Left ventricle myocardium superior (tissue), 1 donor: ENCODE results near the gene PNPT1. TPM values are rescaled to one million over a fixed set of nuclear protein-coding genes. Genes with fewer than 3 reads are reported as not detected.
"Not testable (repeated sequence)": the region's sequence is repeated elsewhere in the genome, so short reads cannot be mapped to it uniquely, and the experiment has no call there.

Source experiments
- ATAC-seq: fragments of 200-7000 bp; cut with Tn5 transposase; one replicate; pipeline ENCODE4 v1.9.1; 2020; ENCODE audit warnings: mild to moderate bottlenecking, moderate library complexity
- DNase-seq: peaks from one replicate; pipeline ENCODE4 v3.0.0-alpha.2; 2020
- intact Hi-C: fragments of 100-400 bp; cut with micrococcal nuclease; formaldehyde crosslinking; loops from one replicate; pipeline ENCODE4 v1.11.0; 2022
- total RNA-seq: library from RNA; stranded (reverse); fragmentation: NEBNext Ultra II Directional; extraction: Animal tissue kit (Norgen Biotek cat#: 25700); gene quantifications from one replicate; pipeline ENCODE4 v1.2.1, GENCODE V29; 2021
- donor health status: DM: no; HTN: yes; CAD: no; lungs with severe emphysema.

The PNPT1 gene
- total RNA-seq, 1 donor from 2014 or later: 22.2 TPM

DNA sequence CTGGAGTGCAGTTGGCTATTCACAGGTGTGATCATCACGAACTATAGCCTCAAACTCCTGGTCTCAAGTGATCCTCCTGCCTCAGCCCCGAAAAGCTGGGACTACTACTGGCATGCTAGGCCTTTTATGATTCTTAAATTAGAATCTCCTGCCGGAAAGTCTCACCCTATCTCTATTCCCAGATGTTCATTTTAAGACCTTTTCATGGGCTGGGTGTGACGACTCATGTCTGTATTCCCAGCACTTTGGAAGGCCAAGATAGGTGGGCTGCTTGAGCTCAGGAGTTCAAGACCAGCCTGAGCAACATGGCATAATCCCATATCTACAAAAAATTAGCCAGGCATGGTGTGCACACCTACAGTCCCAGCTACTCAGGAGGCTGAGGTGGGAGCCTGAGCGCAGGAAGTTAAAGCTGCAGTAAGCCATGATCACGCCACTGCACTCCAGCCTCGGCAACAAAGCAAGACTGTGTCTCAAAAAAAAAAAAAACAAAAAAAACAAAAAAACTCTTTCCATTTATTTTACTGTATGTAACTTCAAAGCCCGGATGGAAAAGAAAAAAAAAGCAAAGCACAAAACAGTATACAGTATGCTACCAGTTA lies 84.3 kb downstream of the PNPT1 start:
- ATAC-seq (peak; percentile 34), DNase-seq (no peak)
- intact Hi-C loops: no loop called here

DNA sequence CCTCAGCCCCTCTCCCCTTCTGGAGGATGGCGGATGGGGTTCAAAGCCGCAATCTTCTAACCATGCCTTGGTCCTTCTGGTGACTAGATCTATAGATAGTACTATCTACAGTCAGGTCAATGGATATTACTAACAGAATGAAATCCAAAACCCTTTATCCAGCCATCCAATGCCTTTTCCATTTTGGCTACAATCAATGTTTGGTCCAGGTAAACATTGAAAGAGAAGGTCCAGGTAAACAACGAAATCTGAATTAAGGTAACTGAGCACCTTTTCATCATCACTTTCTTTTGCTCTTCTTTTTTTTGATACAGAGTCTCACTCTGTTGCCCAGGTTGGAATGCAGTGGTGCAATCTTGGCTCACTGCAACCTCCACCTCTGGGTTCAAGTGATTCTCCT lies 85.9 kb downstream of the PNPT1 start:
- DNase-seq: no peak
- intact Hi-C loops: no loop called here
- ATAC-seq: no peak

DNA sequence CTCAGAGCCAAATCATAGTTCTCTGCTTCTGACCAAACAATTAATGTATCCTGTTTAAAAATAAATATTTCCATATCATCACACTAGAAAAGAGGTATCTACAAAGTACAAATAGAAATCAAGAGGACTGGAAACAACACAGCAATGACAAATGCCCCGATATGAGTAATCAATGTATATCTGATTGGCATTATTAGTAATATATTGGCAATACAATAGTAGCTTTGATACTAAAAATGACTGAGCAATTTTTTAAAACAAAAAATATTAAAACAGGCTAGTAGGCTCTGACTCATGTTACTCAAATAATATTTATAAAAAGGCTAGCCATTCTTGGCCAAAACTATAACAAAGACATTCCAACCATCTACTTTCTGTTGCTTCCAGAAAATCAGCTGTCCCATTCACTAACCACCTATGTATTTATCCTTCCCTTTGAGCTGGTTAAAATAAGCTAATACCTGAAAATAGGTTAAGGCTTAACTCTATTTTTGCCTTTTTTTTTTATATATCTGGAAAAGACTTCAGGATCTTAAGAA lies 89.5 kb downstream of the PNPT1 start:
- intact Hi-C loops: no loop called here
- ATAC-seq: no peak
- no peak for DNase-seq

DNA sequence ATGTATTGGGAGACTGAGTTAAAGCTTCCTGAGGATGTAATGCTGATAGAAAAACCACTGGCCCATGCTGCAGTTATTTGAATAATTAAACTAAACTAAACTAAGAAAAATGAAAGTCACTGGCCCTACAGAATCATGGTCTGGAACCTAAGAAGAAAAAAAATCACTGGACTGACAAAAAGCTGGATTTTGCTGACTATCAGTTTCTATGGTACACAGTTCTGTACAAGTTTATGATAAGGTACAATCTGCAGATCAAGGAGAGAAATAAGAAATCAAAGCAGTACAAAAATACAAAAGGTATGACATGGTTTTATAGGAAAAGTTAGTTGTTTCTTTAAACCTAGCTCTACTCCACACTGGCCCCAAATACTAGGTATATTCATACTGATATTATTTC lies 91.8 kb downstream of the PNPT1 start:
- DNase-seq (no peak), ATAC-seq (no peak)
- intact Hi-C loops: no loop called here

DNA sequence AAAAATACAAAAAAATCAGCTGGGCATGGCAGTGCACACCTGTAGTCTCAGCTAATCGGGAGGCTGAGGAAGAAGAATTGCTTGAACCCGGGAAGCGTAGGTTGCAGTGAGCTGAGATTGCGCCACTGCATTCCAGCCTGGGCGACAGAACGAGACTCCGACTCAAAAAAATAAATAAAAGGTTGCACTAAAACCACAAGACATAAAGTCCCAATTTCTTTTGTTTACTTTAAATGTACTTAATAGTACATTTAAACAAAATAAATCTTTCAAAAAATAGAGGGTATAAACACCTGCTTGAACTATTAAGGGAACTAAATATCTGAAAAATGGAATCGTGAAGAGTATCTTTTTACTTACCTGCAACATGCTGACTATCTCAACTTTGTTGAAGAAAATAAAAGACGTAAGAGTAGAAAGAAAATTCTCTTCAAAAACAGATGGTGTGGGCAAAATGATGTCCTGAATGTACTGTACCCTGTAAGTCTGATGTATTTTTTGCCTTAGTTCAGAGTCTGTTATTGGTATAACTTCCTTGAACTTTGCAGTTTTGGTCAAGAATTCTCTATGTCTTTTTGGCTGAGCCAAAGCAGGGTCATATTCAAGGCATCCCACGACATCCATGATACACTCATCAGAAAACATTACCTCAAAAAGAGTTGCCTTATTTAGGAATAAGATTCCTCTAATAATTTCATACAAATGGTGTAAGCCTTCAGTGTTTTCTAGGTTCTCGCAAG lies 95.4 kb downstream of the PNPT1 start:
- no peak for DNase-seq
- intact Hi-C loops: no loop called here

DNA sequence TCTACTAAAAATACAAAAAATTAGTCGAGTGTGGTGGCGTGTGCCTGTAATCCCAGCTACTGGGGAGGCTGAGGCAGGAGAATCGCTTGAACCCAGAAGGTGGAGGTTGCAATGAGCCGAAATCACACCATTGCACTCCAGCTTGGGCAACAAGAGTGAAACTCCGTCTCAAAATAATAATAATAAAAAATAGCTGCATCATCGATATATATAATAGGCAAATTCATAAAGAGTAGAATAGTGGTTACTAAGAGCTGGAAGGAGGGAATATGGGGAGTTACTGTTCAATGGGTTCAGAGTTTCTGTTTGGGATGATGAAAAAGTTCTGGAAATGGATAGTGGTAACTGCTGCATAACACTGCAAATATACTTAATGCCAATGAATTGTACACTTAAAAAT lies 96.8 kb downstream of the PNPT1 start:
- intact Hi-C loops, ATAC-seq, DNase-seq: not testable (repeated sequence)

More for the DNA sequence above, 95.4 kb downstream of the PNPT1 start:
- no peak for ATAC-seq

DNA sequence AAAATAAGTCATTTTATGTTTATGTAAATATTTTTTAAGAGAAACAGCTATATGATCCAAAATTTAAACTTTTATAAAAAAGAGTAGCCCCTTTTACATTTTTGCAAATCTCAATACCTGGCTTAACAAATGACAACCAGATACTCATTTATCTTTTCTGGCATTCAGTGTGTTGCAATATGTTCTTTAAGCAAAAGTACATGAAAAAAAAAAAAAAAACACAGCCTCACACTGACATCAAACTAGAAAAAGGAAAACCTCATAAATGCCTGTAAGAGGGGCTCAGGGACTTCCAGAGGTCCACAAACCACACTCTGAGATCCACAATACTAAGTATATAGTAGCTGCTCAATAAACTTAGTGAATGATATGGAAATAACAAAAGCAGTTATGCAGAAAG lies 98.1 kb downstream of the PNPT1 start:
- no peak for DNase-seq
- no peak for ATAC-seq
- intact Hi-C loops: no loop called here

DNA sequence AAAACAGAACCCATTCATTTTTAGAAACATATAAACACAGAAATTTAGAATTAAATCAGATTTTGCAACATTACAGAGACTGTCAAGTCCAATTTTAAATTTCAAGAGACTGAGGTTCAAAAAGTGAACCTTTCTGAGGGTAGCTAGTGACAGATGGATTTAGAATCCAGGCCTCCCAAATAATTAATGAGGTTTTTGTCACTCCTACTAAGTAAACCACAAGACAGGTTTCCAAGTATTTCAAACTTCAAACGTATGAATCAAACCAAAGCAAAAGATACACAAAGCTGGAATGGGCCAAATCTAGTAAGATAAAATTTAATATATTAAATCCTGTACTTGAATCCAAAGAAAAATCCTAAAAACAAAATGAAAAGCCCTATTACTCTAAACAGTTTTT lies 101.5 kb downstream of the PNPT1 start:
- intact Hi-C loops: no loop called here
- DNase-seq (no peak), ATAC-seq (no peak)

DNA sequence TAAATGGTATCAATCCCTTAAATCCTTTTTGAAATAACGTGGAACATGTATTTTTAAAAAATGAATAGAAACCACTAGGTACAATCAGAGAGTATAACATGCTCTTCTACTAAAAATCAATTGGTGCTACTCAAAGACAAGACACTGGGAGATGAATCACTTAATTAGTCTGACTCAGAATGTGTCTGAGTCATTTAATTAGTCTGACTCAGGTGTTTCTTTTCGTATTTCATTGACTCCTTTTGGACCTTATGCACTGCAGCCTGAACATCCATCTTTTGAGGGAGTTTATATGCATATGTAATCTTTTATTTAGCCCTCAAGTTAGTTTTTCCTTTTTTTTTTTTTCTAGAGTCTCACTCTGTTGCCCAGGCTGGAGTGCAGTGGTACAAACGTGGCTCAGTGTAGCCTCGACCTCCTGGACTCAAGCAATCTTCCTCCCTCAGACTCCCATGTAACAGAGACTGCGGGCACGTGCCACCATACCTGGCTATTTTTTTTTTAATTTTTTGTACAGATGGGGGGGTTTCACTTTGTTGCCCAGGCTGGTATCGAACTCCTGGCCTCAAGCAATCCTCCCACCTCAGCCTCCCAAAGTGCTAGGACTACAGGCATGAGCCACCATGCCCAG lies 102.7 kb downstream of the PNPT1 start:
- DNase-seq (no peak), ATAC-seq (no peak)
- intact Hi-C loops: no loop called here

DNA sequence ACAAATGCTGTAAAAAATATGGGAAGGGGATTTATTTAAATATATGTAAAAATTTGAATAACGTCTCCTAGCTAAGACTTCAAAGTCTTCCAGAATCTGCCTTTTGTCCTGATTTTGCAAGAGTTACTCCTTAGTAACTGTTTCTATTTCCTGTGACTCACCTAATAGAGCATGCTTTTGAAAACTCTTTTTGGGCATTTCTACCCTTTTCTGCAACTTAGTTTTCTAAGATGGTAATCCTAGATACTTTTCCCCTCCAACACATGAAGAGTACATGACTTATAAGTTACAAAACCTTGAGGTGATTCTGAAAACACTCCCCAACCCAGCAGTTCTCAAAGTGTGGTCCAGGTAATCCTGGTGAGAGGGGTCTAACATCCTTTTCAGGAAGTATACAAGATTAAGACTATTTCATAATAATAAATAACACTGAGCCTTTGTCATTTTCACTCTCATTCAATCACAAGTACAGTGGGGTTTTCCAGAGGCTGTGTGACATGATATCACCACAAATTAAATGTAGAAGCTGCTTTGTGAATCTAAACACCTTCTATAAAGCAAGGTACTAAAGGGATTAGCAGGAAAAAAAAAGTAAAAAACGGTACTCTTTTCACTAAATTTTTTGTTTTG lies 108.1 kb downstream of the PNPT1 start:
- DNase-seq: no peak
- ATAC-seq: no peak

More for the DNA sequence above, 108.1 kb downstream of the PNPT1 start:
- intact Hi-C loops: no loop called here

Other genes starting within 250 kb of the PNPT1 start
- gene CFAP36, start 174.1 kb downstream of the PNPT1 start, total RNA-seq: 20.1 TPM
- 30.3 TPM for gene PPP4R3B, start 76.2 kb downstream of the PNPT1 start, total RNA-seq
- gene EFEMP1, start 229.9 kb upstream of the PNPT1 start, total RNA-seq: 50.7 TPM